DOHH2 (cell line): ENCODE data around the gene RAB8A.

Source experiments
- EZH2phosphoT487 ChIP-seq: fragments of 200-600 bp; sonication (generic); IDR thresholded peaks from 2 replicates; pipeline ENCODE4 v1.6.1; 2017; ENCODE audit warnings: borderline replicate concordance, mild to moderate bottlenecking, antibody characterized with exemption, low read length, moderate library complexity, mixed read lengths
- TF ChIP-seq, protein P1 (sequence below): fragments of 200-600 bp; sonication (generic); IDR thresholded peaks from one replicate; pipeline ENCODE4 v1.5.1; 2014; ENCODE audit warnings: antibody characterized with exemption, mild to moderate bottlenecking, low read depth, low read length; ENCODE audit not compliant: poor library complexity, severe bottlenecking

DNA sequence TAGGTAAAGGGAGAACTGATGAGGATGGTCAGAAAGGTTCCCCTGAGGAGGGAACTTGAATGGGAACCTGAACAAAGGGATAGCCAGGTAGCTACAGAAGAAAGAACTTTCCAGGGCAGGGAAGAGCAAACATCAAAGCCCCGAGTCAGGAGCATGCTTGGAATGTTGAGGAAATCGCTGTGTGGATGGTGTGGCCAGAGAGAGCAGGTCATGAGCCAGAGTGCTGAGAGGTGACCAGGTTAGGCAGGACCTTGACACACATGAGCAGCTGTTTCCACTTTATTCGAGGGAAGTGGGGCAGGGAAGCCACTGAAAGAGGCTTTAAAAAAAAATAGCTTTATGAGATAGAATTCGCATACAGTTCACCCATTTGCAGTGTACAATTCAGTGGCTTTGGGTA lies 4.4 kb downstream of the RAB8A start:
- TF ChIP-seq, protein P1, sequence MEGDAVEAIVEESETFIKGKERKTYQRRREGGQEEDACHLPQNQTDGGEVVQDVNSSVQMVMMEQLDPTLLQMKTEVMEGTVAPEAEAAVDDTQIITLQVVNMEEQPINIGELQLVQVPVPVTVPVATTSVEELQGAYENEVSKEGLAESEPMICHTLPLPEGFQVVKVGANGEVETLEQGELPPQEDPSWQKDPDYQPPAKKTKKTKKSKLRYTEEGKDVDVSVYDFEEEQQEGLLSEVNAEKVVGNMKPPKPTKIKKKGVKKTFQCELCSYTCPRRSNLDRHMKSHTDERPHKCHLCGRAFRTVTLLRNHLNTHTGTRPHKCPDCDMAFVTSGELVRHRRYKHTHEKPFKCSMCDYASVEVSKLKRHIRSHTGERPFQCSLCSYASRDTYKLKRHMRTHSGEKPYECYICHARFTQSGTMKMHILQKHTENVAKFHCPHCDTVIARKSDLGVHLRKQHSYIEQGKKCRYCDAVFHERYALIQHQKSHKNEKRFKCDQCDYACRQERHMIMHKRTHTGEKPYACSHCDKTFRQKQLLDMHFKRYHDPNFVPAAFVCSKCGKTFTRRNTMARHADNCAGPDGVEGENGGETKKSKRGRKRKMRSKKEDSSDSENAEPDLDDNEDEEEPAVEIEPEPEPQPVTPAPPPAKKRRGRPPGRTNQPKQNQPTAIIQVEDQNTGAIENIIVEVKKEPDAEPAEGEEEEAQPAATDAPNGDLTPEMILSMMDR = no peak
- TF ChIP-seq EZH2phosphoT487 = no peak
